Heart right ventricle (tissue), 16 donors: ENCODE measurements around the gene CENPL. TPM values are rescaled to one million over a fixed set of nuclear protein-coding genes. Genes with fewer than 3 reads are reported as not detected.

Source experiments
- ATAC-seq, 8 donors: fragments of 200-7000 bp; cut with Tn5 transposase; one replicate each; pipeline ENCODE4 v1.9.1; 2020; ENCODE audit warnings: mild to moderate bottlenecking in 8 of 8, moderate library complexity in 8 of 8, moderate number of reproducible peaks in 1 of 8
- DNase-seq, 2 donors: peaks; one replicate each; pipeline ENCODE4 v3.0.0-alpha.2; 2020
- H3K27ac ChIP-seq, 10 donors: fragments of 200-600 bp; sonication (generic) in 2 of 10; one replicate each; pipeline versions ENCODE4 v1.5.0 to v1.8.0; 2020 to 2022; ENCODE audit warnings: mild to moderate bottlenecking in 3 of 10
- H3K27me3 ChIP-seq, 7 donors: fragments of 200-600 bp; one replicate each; pipeline ENCODE4 v1.8.0; 2021 to 2022; ENCODE audit warnings: mild to moderate bottlenecking in 2 of 7
- H3K36me3 ChIP-seq, 9 donors: fragments of 200-600 bp; sonication (generic) in 1 of 9; one replicate each; pipeline versions ENCODE4 v1.5.0 to v1.8.0; 2020 to 2022; ENCODE audit warnings: mild to moderate bottlenecking in 2 of 9
- H3K4me1 ChIP-seq, 9 donors: fragments of 200-600 bp; sonication (generic) in 1 of 9; one replicate each; pipeline versions ENCODE4 v1.5.0 to v1.8.0; 2020 to 2022; ENCODE audit warnings: mild to moderate bottlenecking in 4 of 9
- H3K4me3 ChIP-seq, 10 donors: fragments of 200-600 bp; sonication (generic) in 2 of 10; one replicate each; pipeline versions ENCODE4 v1.5.0 to v1.8.0; 2020 to 2022; ENCODE audit warnings: mild to moderate bottlenecking in 7 of 10, moderate library complexity in 2 of 10
- H3K9me3 ChIP-seq, 11 donors: fragments of 200-600 bp in 10 of 11; sonication (generic) in 2 of 11; one replicate each; pipeline versions ENCODE4 v1.5.0 to v1.8.0; 2013 to 2022; ENCODE audit warnings: mild to moderate bottlenecking in 2 of 11, control low read depth in 1 of 11, moderate library complexity in 1 of 11
- CTCF ChIP-seq, 9 donors: fragments of 200-600 bp; sonication (generic) in 2 of 9; IDR thresholded peaks; one replicate each; pipeline versions ENCODE4 v1.5.0 to v1.8.0; 2021 to 2022; ENCODE audit warnings: antibody characterized with exemption in 9 of 9, mild to moderate bottlenecking in 5 of 9, moderate library complexity in 1 of 9
- WGBS, 2 donors: extraction: QIAGEN DNeasy Blood & Tissue Kit; methylation state at CpG; one replicate each; pipeline ENCODE4 v1.1.7; 2013; ENCODE audit warnings: inconsistent platforms in 1 of 2; 5-methylcytosine and 5-hydroxymethylcytosine counted together
- intact Hi-C, 10 donors: fragments of 100-400 bp; cut with DNase I; formaldehyde crosslinking; loops; one replicate each; pipeline versions ENCODE4 v1.11.1 to v1.14.2; 2022
- polyA plus RNA-seq, 2 donors: library from polyadenylated mRNA; stranded (reverse); fragments of 200-250 nt; gene quantifications; one replicate each; pipeline ENCODE4 v1.2.3, GENCODE V29; 2013
- total RNA-seq, 10 donors: library from RNA; stranded (reverse); fragmentation: NEBNext Ultra II Directional in 3 of 10; extraction: Animal tissue kit (Norgen Biotek cat#: 25700) in 3 of 10; gene quantifications; one replicate each; pipeline versions ENCODE4 v1.2.1 to v1.2.4, GENCODE V29; 2021 to 2023
- donor health status: Arrhythmogenic right ventricular cardiomyopathy.
- donor health status: ischemic (EF 13 %, LVEDD 7.1; RV severe dilation, severe dysfunction).
- donor health status: healthy with polysubstance abuse.
- donor health status: DM: no; HTN: yes; CAD: no.
- donor health status: DM: no; HTN: no; CAD: no.
- donor health status: ischemic (EF 25% LVEDD 6.9; RV normal size, moderate dysfunction).
- donor health status: ischemic (EF 25% LVEDD 5.7; RV mildly dilated, moderate dysfunction).
- donor health status: healthy.
- donor health status: DM: yes; HTN: yes; CAD: no.
- donor health status: Ischemic cardiomyopathy.
- donor health status: ischemic (EF 35%, LVEDD 5.7; RV mildly dilated, moderate dysfunction).
- donor health status: nonischemic (EF 11% LVEDD 7.7; RV severe dilation, severe dysfunction).
- donor health status: DM: yes; HTN: yes; CAD: no.
- donor health status: PGD.
- donor health status: ischemic (EF 29% LVEDD 5.4; RV normal size, mild dysfunction).
- donor health status: nonischemic (EF 23%, LVEDD 6.1; RV moderate dilation, normal function).

The CENPL gene
- total and polyA plus RNA-seq, 12 donors = 1.7 to 7.0 (median 3.5) TPM

GRCh38 chr1:173870252-173871075, 45.8 kb upstream of the CENPL start:
- peaks cover 4 to 53% (median 50%) of the 10 kb centered on the region in 9 donors for H3K4me1 ChIP-seq
- 67 to 81% methylated on average over 15 of the region's 15 CpGs for WGBS, 2 donors

GRCh38 chr1:173869021-173869359, 44.3 kb upstream of the CENPL start:
- peaks cover 0 to 66% (median 26%) of the 10 kb centered on the region in 9 donors for H3K36me3 ChIP-seq

More at GRCh38 chr1:173870252-173871075, 45.8 kb upstream of the CENPL start:
- H3K36me3 ChIP-seq = peaks cover 0 to 64% (median 12%) of the 10 kb centered on the region in 9 donors
- no peak for TF ChIP-seq CTCF (IDR thresholded peaks at IDR 0.05)
- intact Hi-C loops = no loop called here
- ATAC-seq (no peak), DNase-seq (no peak)
- H3K4me3 ChIP-seq = peak overlapping the region in 1 of 10 donors; percentile 17
- no peaks in the 10 kb centered on the region for H3K9me3 ChIP-seq
- H3K27me3 ChIP-seq = no peaks in the 10 kb centered on the region
- peak overlapping the region in 7 of 10 donors; percentile 22 to 99 (median 98) for H3K27ac ChIP-seq

GRCh38 chr1:173868266-173869020, 43.8 kb upstream of the CENPL start, which contains the start of gene ZBTB37:
ZBTB37 (plus strand) TSS chr1:173868380; CDS start chr1:173870226, 1,846 bp downstream.
- H3K27ac ChIP-seq = peak within 1 kb of the TSS; percentile 94 to 99 (median 98)
- TF ChIP-seq CTCF (IDR thresholded peaks at IDR 0.05) = no peak
- H3K4me1 ChIP-seq = peaks cover 4 to 67% (median 58%) of the 10 kb centered on the region in 9 donors
- ATAC-seq (peak; percentile 58 to 86 (median 72)), DNase-seq (peak; percentile 86 to 89)
- 0 to 1% methylated on average over 41 to 53 of the region's 53 CpGs for WGBS, 2 donors
- peak within 1 kb of the TSS; percentile 61 to 94 (median 87) for H3K4me3 ChIP-seq
- H3K36me3 ChIP-seq = peaks cover 0 to 66% (median 32%) of the 10 kb centered on the region in 9 donors
- H3K27me3 ChIP-seq = no peaks in the 10 kb centered on the region
- H3K9me3 ChIP-seq = no peaks in the 10 kb centered on the region
- intact Hi-C loops = loop anchor here in 3 of 10 donors (2.0 to 10.0 kb wide), 4 partner anchors 41 to 286 kb away; partner anchors contain the start of genes RC3H1 (in 3 of the 3) and RABGAP1L (in 1 of the 3)

More at GRCh38 chr1:173869021-173869359, 44.3 kb upstream of the CENPL start:
- peak overlapping the region; percentile 94 to 99 (median 98) for H3K27ac ChIP-seq
- no peaks in the 10 kb centered on the region for H3K9me3 ChIP-seq
- no peak for DNase-seq
- peak overlapping the region; percentile 61 to 94 (median 87) for H3K4me3 ChIP-seq
- WGBS, 2 donors = 4 to 6% methylated on average over 5 of the region's 5 CpGs
- peaks cover 4 to 65% (median 58%) of the 10 kb centered on the region in 9 donors for H3K4me1 ChIP-seq
- intact Hi-C loops = loop anchor here in 3 of 10 donors (2.0 to 10.0 kb wide), 4 partner anchors 42 to 286 kb away; partner anchors contain the start of genes RC3H1 (in 3 of the 3) and RABGAP1L (in 1 of the 3)
- no peaks in the 10 kb centered on the region for H3K27me3 ChIP-seq
- no peak for TF ChIP-seq CTCF (IDR thresholded peaks at IDR 0.05)
- ATAC-seq = no peak
